WTC11 (cell line): ENCODE data around the gene PREB. TPM values are rescaled to one million over a fixed set of nuclear protein-coding genes. Genes with fewer than 3 reads are reported as not detected.

Source experiments
- ATAC-seq: fragments of 200-7000 bp; cut with Tn5 transposase; 2 replicates; pipeline ENCODE4 v1.10.0; 2021; ENCODE audit warnings: mild to moderate bottlenecking, moderate library complexity
- CTCF ChIA-PET: fragments of 300-600 bp; sonication (Branson Sonifier 250); formaldehyde crosslinking; loops from one replicate; lab custom pipeline; 2021; ENCODE audit warnings: antibody characterized with exemption; lab: Charles Lee
- POLR2A ChIA-PET: fragments of 350-600 bp; sonication (Branson Sonifier 250); formaldehyde crosslinking; loops from one replicate; lab custom pipeline; 2021; ENCODE audit warnings: antibody characterized with exemption; lab: Charles Lee
- DNase-seq: peaks from one replicate; pipeline ENCODE4 v3.0.0; 2021; ENCODE audit warnings: low spot score
- H3K27ac Mint-ChIP-seq: 2 replicates; pipeline ENCODE4 v1.8.0; 2021; ENCODE audit warnings: mixed read lengths
- H3K27me3 Mint-ChIP-seq: 2 replicates; pipeline ENCODE4 v1.8.0; 2021; ENCODE audit warnings: low read depth, mild to moderate bottlenecking, moderate library complexity, mixed read lengths
- H3K36me3 Mint-ChIP-seq: 2 replicates; pipeline ENCODE4 v1.8.0; 2021; ENCODE audit warnings: mixed read lengths
- H3K4me1 Mint-ChIP-seq: 2 replicates; pipeline ENCODE4 v1.8.0; 2022; ENCODE audit warnings: mixed read lengths
- H3K4me3 Mint-ChIP-seq: 2 replicates; pipeline ENCODE4 v1.8.0; 2021; ENCODE audit warnings: mild to moderate bottlenecking, moderate library complexity, mixed read lengths
- H3K9me3 Mint-ChIP-seq: 2 replicates; pipeline ENCODE4 v1.8.0; 2021; ENCODE audit warnings: mixed read lengths
- FOXK1 ChIP-seq: sonication (generic); formaldehyde crosslinking; IDR thresholded peaks from 2 replicates; pipeline ENCODE4 v1.8.0; 2022; ENCODE audit warnings: mild to moderate bottlenecking, moderate library complexity, missing genetic modification reagents
- GTF2I ChIP-seq: fragments of 250-450 bp; sonication (Bioruptor Pico); conservative IDR thresholded peaks from 2 replicates; pipeline ENCODE4 v1.4.0; 2021; ENCODE audit warnings: mild to moderate bottlenecking
- HMGA2 ChIP-seq: fragments of 250-450 bp; sonication (Bioruptor Pico); IDR thresholded peaks from 2 replicates; pipeline ENCODE4 v1.4.0; 2021; ENCODE audit warnings: mild to moderate bottlenecking, moderate library complexity
- JAZF1 ChIP-seq: fragments of 250-450 bp; sonication (Bioruptor Pico); IDR thresholded peaks from 2 replicates; pipeline ENCODE4 v1.9.0; 2021; ENCODE audit warnings: moderate library complexity, mild to moderate bottlenecking, inconsistent platforms
- KAT7 ChIP-seq: sonication (generic); formaldehyde crosslinking; IDR thresholded peaks from 2 replicates; pipeline ENCODE4 v1.8.1; 2023; ENCODE audit warnings: missing genetic modification reagents, mild to moderate bottlenecking, borderline replicate concordance
- NFATC4 ChIP-seq: fragments of 250-450 bp; sonication (Bioruptor Pico); IDR thresholded peaks from 2 replicates; pipeline ENCODE4 v1.9.0; 2021; ENCODE audit warnings: mild to moderate bottlenecking
- NFYB ChIP-seq: sonication (generic); formaldehyde crosslinking; conservative IDR thresholded peaks from 2 replicates; pipeline ENCODE4 v1.8.0; 2022; ENCODE audit warnings: low read depth, missing genetic modification reagents
- NR3C1 ChIP-seq: sonication (generic); formaldehyde crosslinking; conservative IDR thresholded peaks from 2 replicates; pipeline ENCODE4 v1.8.1; 2023; ENCODE audit warnings: low read depth, mild to moderate bottlenecking, missing genetic modification reagents
- PRRX2 ChIP-seq: fragments of 250-450 bp; sonication (Bioruptor Pico); IDR thresholded peaks from 2 replicates; pipeline ENCODE4 v1.8.0; 2021; ENCODE audit warnings: mild to moderate bottlenecking
- RELA ChIP-seq: sonication (generic); formaldehyde crosslinking; IDR thresholded peaks from 2 replicates; pipeline ENCODE4 v1.8.1; 2022; ENCODE audit warnings: missing genetic modification reagents, mild to moderate bottlenecking, borderline replicate concordance
- SP1 ChIP-seq: sonication (generic); formaldehyde crosslinking; conservative IDR thresholded peaks from 2 replicates; pipeline ENCODE4 v1.8.1; 2022; ENCODE audit warnings: missing genetic modification reagents
- TEAD1 ChIP-seq: sonication (generic); formaldehyde crosslinking; IDR thresholded peaks from 2 replicates; pipeline ENCODE4 v1.8.0; 2022; ENCODE audit warnings: mild to moderate bottlenecking, missing genetic modification reagents
- ZBTB21 ChIP-seq: sonication (generic); formaldehyde crosslinking; IDR thresholded peaks from 2 replicates; pipeline ENCODE4 v1.8.1; 2023; ENCODE audit warnings: mild to moderate bottlenecking, missing genetic modification reagents, borderline replicate concordance
- ZNF138 ChIP-seq: sonication (generic); formaldehyde crosslinking; conservative IDR thresholded peaks from 2 replicates; pipeline ENCODE4 v1.8.1; 2022; ENCODE audit warnings: mild to moderate bottlenecking, moderate library complexity, missing genetic modification reagents
- ZNF263 ChIP-seq: sonication (generic); formaldehyde crosslinking; IDR thresholded peaks from 2 replicates; pipeline ENCODE4 v1.8.1; 2022; ENCODE audit warnings: low read depth, mild to moderate bottlenecking, moderate library complexity, missing genetic modification reagents
- ZNF317 ChIP-seq: sonication (generic); formaldehyde crosslinking; IDR thresholded peaks from 2 replicates; pipeline ENCODE4 v1.8.1; 2023; ENCODE audit warnings: low read depth, mild to moderate bottlenecking, moderate library complexity, missing genetic modification reagents, borderline replicate concordance
- ZNF416 ChIP-seq: fragments of 250-450 bp; sonication (Bioruptor Pico); IDR thresholded peaks from 2 replicates; pipeline ENCODE4 v1.9.0; 2021; ENCODE audit warnings: mild to moderate bottlenecking, inconsistent platforms
- total RNA-seq: library from RNA; stranded (reverse); gene quantifications from 3 replicates; pipeline ENCODE4 v1.2.3, GENCODE V29; 2021
- TF ChIP-seq, protein P1 (sequence below): sonication (generic); formaldehyde crosslinking; IDR thresholded peaks from 2 replicates; pipeline ENCODE4 v1.8.1; 2023; ENCODE audit warnings: mild to moderate bottlenecking, moderate library complexity, missing genetic modification reagents
- TF ChIP-seq, protein P2 (sequence below): sonication (generic); formaldehyde crosslinking; IDR thresholded peaks from 2 replicates; pipeline ENCODE4 v1.8.1; 2023; ENCODE audit warnings: mild to moderate bottlenecking, missing genetic modification reagents, moderate library complexity
- TF ChIP-seq, protein P3 (sequence below): fragments of 250-450 bp; sonication (Bioruptor Pico); IDR thresholded peaks from 2 replicates; pipeline ENCODE4 v1.9.0; 2021; ENCODE audit warnings: mild to moderate bottlenecking, borderline replicate concordance
- TF ChIP-seq, protein P4 (sequence below): sonication (generic); formaldehyde crosslinking; IDR thresholded peaks from 2 replicates; pipeline ENCODE4 v1.8.0; 2022; ENCODE audit warnings: missing genetic modification reagents

PREB gene
- total RNA-seq, 1 experiment from 2014 or later, result 69.2 TPM

- TF ChIP-seq PRRX2 (CRISPR knock-in tag), result no peak
- TF ChIP-seq GTF2I (CRISPR knock-in tag), result no peak
- no peak for TF ChIP-seq HMGA2 (CRISPR knock-in tag)
- no peak for TF ChIP-seq JAZF1 (CRISPR knock-in tag)
- no peak for TF ChIP-seq SP1 (CRISPR knock-in tag)
- TF ChIP-seq NFYB (CRISPR knock-in tag), result no peak
Observed at GRCh38 chr2:27136751-27137150, 2.3 kb upstream of the PREB start (continued).

- DNase-seq (no peak), ATAC-seq (no peak)
- no peaks in the 10 kb centered on the region for H3K9me3 Mint-ChIP-seq
- no peak for TF ChIP-seq NFATC4 (CRISPR knock-in tag)
- TF ChIP-seq, protein P1, sequence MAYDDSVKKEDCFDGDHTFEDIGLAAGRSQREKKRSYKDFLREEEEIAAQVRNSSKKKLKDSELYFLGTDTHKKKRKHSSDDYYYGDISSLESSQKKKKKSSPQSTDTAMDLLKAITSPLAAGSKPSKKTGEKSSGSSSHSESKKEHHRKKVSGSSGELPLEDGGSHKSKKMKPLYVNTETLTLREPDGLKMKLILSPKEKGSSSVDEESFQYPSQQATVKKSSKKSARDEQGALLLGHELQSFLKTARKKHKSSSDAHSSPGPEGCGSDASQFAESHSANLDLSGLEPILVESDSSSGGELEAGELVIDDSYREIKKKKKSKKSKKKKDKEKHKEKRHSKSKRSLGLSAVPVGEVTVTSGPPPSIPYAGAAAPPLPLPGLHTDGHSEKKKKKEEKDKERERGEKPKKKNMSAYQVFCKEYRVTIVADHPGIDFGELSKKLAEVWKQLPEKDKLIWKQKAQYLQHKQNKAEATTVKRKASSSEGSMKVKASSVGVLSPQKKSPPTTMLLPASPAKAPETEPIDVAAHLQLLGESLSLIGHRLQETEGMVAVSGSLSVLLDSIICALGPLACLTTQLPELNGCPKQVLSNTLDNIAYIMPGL (CRISPR knock-in tag), result no peak
- no peak for TF ChIP-seq ZNF416 (CRISPR knock-in tag)
- TF ChIP-seq GTF2I (CRISPR knock-in tag), result no peak
- TF ChIP-seq, protein P2, sequence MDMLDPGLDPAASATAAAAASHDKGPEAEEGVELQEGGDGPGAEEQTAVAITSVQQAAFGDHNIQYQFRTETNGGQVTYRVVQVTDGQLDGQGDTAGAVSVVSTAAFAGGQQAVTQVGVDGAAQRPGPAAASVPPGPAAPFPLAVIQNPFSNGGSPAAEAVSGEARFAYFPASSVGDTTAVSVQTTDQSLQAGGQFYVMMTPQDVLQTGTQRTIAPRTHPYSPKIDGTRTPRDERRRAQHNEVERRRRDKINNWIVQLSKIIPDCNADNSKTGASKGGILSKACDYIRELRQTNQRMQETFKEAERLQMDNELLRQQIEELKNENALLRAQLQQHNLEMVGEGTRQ, result no peak
- TF ChIP-seq FOXK1 (CRISPR knock-in tag), result no peak
- no peak for TF ChIP-seq ZNF317 (CRISPR knock-in tag)
- TF ChIP-seq, protein P3, sequence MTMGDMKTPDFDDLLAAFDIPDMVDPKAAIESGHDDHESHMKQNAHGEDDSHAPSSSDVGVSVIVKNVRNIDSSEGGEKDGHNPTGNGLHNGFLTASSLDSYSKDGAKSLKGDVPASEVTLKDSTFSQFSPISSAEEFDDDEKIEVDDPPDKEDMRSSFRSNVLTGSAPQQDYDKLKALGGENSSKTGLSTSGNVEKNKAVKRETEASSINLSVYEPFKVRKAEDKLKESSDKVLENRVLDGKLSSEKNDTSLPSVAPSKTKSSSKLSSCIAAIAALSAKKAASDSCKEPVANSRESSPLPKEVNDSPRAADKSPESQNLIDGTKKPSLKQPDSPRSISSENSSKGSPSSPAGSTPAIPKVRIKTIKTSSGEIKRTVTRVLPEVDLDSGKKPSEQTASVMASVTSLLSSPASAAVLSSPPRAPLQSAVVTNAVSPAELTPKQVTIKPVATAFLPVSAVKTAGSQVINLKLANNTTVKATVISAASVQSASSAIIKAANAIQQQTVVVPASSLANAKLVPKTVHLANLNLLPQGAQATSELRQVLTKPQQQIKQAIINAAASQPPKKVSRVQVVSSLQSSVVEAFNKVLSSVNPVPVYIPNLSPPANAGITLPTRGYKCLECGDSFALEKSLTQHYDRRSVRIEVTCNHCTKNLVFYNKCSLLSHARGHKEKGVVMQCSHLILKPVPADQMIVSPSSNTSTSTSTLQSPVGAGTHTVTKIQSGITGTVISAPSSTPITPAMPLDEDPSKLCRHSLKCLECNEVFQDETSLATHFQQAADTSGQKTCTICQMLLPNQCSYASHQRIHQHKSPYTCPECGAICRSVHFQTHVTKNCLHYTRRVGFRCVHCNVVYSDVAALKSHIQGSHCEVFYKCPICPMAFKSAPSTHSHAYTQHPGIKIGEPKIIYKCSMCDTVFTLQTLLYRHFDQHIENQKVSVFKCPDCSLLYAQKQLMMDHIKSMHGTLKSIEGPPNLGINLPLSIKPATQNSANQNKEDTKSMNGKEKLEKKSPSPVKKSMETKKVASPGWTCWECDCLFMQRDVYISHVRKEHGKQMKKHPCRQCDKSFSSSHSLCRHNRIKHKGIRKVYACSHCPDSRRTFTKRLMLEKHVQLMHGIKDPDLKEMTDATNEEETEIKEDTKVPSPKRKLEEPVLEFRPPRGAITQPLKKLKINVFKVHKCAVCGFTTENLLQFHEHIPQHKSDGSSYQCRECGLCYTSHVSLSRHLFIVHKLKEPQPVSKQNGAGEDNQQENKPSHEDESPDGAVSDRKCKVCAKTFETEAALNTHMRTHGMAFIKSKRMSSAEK, result no peak
- TF ChIP-seq ZBTB21, result no peak
- no peak for TF ChIP-seq ZNF263
- TF ChIP-seq TEAD1 (CRISPR knock-in tag), result no peak
- TF ChIP-seq, protein P4, sequence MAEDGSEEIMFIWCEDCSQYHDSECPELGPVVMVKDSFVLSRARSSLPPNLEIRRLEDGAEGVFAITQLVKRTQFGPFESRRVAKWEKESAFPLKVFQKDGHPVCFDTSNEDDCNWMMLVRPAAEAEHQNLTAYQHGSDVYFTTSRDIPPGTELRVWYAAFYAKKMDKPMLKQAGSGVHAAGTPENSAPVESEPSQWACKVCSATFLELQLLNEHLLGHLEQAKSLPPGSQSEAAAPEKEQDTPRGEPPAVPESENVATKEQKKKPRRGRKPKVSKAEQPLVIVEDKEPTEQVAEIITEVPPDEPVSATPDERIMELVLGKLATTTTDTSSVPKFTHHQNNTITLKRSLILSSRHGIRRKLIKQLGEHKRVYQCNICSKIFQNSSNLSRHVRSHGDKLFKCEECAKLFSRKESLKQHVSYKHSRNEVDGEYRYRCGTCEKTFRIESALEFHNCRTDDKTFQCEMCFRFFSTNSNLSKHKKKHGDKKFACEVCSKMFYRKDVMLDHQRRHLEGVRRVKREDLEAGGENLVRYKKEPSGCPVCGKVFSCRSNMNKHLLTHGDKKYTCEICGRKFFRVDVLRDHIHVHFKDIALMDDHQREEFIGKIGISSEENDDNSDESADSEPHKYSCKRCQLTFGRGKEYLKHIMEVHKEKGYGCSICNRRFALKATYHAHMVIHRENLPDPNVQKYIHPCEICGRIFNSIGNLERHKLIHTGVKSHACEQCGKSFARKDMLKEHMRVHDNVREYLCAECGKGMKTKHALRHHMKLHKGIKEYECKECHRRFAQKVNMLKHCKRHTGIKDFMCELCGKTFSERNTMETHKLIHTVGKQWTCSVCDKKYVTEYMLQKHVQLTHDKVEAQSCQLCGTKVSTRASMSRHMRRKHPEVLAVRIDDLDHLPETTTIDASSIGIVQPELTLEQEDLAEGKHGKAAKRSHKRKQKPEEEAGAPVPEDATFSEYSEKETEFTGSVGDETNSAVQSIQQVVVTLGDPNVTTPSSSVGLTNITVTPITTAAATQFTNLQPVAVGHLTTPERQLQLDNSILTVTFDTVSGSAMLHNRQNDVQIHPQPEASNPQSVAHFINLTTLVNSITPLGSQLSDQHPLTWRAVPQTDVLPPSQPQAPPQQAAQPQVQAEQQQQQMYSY (CRISPR knock-in tag), result no peak
- TF ChIP-seq HMGA2 (CRISPR knock-in tag), result no peak
- no peak for TF ChIP-seq KAT7 (CRISPR knock-in tag)
- no peak for TF ChIP-seq RELA (CRISPR knock-in tag)
- no peak for TF ChIP-seq NR3C1
- no peak for TF ChIP-seq NFYB (CRISPR knock-in tag)
- no peak for TF ChIP-seq ZNF138 (CRISPR knock-in tag)
- TF ChIP-seq JAZF1 (CRISPR knock-in tag), result no peak
- peak overlapping the region; percentile 84 for H3K27ac Mint-ChIP-seq
- ChIA-PET POLR2A (interaction anchor here (0.7 kb wide), 1 partner anchor 222 kb away, joined by 5 read pairs; no protein-coding TSS in a partner anchor), CTCF (interaction anchor here (2.8 to 3.3 kb wide), 2 partner anchors 35 to 56 kb away, joined by 46 to 50 read pairs; no protein-coding TSS in a partner anchor)
- peak overlapping the region; percentile 90 for H3K4me3 Mint-ChIP-seq
- peaks cover 14% of the 10 kb centered on the region for H3K4me1 Mint-ChIP-seq
- H3K27me3 Mint-ChIP-seq, result peaks cover 5% of the 10 kb centered on the region
- peaks cover 21% of the 10 kb centered on the region for H3K36me3 Mint-ChIP-seq
Observed at GRCh38 chr2:27135478-27135955, 1.1 kb upstream of the PREB start.
